ENCODE results near the gene CRIM1.

- no peak for TF ChIP-seq REST (IDR thresholded peaks at IDR 0.05; ENCODE audit: insufficient read depth in 1 of 2, low read depth in 2 of 2, low read length in 2 of 2)
- no peak for TF ChIP-seq POLR2AphosphoS5 (IDR thresholded peaks at IDR 0.05; ENCODE audit: low read depth, low read length)
- TF ChIP-seq SIN3A (IDR thresholded peaks at IDR 0.05; ENCODE audit: borderline replicate concordance, insufficient read depth, low read length): no peak
- no peak for TF ChIP-seq TAF1 (IDR thresholded peaks at IDR 0.05; ENCODE audit: borderline replicate concordance, insufficient read depth, low read length)
These were observed 102.5 kb downstream of the CRIM1 start for GRCh38 chr2:36458106-36458505.
